SK-N-MC (cell line): ENCODE measurements around the gene ZNF438.

ENCODE experiments used
- EZH2 ChIP-seq: fragments of 200-600 bp; sonication (generic); IDR thresholded peaks from one replicate; pipeline ENCODE4 v1.6.1; 2017; ENCODE audit warnings: antibody characterized with exemption
- POLR2AphosphoS5 ChIP-seq: IDR thresholded peaks from 2 replicates; pipeline ENCODE4 v1.6.1; 2012; ENCODE audit warnings: mild to moderate bottlenecking, low read depth, low read length, borderline replicate concordance

DNA sequence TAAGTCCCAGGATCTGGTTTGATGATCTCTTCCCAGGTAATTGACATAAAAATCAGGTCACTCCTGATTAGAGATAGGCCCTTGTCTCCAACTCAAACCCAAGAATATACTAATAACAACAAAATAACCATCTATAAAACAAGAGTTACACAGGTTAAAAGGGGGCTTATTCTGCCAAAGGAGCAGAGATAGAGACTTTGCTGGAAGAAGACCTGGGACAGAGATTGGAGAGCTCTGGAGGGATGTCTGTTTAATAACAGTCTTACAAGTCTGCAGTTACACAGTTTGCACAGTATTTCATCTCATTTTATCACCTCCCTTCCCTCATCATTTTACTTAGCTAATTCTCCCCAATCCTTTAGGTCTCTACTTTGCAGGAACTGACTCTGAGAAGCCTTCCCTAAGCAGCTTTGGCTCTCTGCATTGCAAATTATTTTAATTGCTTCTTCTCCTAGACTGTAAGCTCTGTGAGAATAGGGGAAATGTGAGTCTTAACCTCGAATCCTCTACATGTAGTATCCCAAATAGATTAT lies 3.7 kb upstream of the ZNF438 start:
- TF ChIP-seq EZH2 (no peak), POLR2AphosphoS5 (no peak)
